GM19467 (cell line): ENCODE measurements around the gene TRIM67.
"Not testable (repeated sequence)": the region's sequence is repeated elsewhere in the genome, so short reads cannot be mapped to it uniquely, and the experiment has no call there.

Experiments used
- ATAC-seq: cut with Tn5 transposase; IDR thresholded peaks from one replicate; pipeline ENCODE4 v1.9.1; 2021; ENCODE audit warnings: mild to moderate bottlenecking, moderate library complexity; ENCODE audit not compliant: unreplicated experiment

TRIM67 gene

GRCh38 chr1:231161667-231162296, at the start of gene TRIM67:
Gene TRIM67 (plus strand): TSS chr1:231162058. CDS start chr1:231162970, 912 bp downstream.
- no peak for ATAC-seq

GRCh38 chr1:231116738-231117137, 45.1 kb upstream of the TRIM67 start:
- ATAC-seq: no peak

- ATAC-seq: no peak
Observed at GRCh38 chr1:231118704-231119453, 43.0 kb upstream of the TRIM67 start.

GRCh38 chr1:231121533-231121932, 40.3 kb upstream of the TRIM67 start:
- no peak for ATAC-seq

GRCh38 chr1:231122143-231122542, 39.7 kb upstream of the TRIM67 start:
- ATAC-seq: no peak

- ATAC-seq: no peak
Observed at GRCh38 chr1:231124746-231125145, 37.1 kb upstream of the TRIM67 start.

- ATAC-seq: no peak
Observed at GRCh38 chr1:231125972-231126580, 35.8 kb upstream of the TRIM67 start.

- ATAC-seq: not testable (repeated sequence)
Observed at GRCh38 chr1:231127106-231127505, 34.8 kb upstream of the TRIM67 start.

GRCh38 chr1:231128471-231128870, 33.4 kb upstream of the TRIM67 start:
- not testable (repeated sequence) for ATAC-seq

- ATAC-seq: no peak
Observed at GRCh38 chr1:231130544-231130943, 31.3 kb upstream of the TRIM67 start.

- ATAC-seq: not testable (repeated sequence)
Observed at GRCh38 chr1:231132591-231132990, 29.3 kb upstream of the TRIM67 start.

GRCh38 chr1:231134624-231135023, 27.2 kb upstream of the TRIM67 start:
- ATAC-seq: no peak

GRCh38 chr1:231138236-231138635, 23.6 kb upstream of the TRIM67 start:
- ATAC-seq: no peak

GRCh38 chr1:231139125-231139649, 22.7 kb upstream of the TRIM67 start:
- ATAC-seq: no peak

GRCh38 chr1:231139659-231140654, 21.9 kb upstream of the TRIM67 start:
- no peak for ATAC-seq

GRCh38 chr1:231144416-231145193, 17.3 kb upstream of the TRIM67 start:
- ATAC-seq: no peak

- no peak for ATAC-seq
Observed at GRCh38 chr1:231147896-231148295, 14.0 kb upstream of the TRIM67 start.

- no peak for ATAC-seq
Observed at GRCh38 chr1:231151811-231152210, 10.0 kb upstream of the TRIM67 start.

GRCh38 chr1:231153726-231154125, 8.1 kb upstream of the TRIM67 start:
- ATAC-seq: no peak

GRCh38 chr1:231155808-231156207, 6.0 kb upstream of the TRIM67 start:
- ATAC-seq: no peak
